ENCODE results near the gene PKP4. TPM values are rescaled to one million over a fixed set of nuclear protein-coding genes. Genes with fewer than 3 reads are reported as not detected.

PKP4 gene
- total RNA-seq, 1 donor from 2014 or later, result 112 TPM

DNA sequence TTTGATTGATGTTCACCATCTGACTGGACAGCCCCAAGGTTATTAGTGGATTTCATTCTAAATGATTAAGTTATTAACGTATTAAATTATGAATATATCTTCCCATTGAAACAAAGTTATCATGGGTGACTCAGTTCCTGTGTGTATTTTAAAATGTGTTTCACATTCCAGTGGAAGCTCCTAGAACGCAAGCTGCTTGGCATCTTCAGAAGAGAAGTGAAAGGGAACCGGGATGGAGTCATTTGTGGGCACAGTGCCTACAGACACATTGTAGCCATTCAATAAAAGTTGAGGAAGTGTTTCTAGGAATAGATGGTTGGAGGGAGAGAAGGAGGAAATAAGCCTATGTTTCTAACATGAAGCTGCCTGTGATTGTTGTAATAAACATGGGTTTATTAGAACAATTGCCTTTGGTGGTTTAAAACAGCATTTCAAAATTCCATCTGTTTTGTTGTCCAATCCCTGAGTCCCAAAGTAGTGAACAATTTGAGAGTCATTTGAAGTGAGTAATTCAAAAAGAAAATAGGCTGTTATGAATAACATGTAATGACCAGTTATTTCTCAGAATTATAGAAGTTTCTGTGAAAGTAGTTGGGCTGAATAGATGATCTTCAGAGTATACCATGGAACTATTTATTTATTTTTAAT lies 143.5 kb downstream of the PKP4 start:
- DNase-seq, result no peak

GRCh38 chr2:158602027-158602426 lies 145.3 kb downstream of the PKP4 start:
- no peak for DNase-seq

DNA sequence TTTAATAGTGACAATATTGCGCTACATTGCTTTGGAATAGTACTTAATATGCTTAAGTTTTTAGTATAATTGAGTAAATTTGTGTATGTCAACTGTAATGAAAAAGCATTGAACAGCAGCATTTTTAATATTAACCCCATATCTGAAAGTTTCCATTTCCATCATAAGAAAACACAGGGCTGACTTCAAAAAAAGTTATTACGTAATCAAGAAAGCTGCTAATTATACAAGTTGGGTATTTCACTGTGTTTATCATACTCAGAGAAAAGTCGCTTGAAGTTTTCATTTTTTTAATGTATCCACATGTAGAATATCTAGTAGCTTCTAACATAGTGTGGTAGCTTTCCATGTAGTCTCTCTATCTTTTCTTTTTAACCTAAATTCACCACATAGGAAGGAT lies 146.5 kb downstream of the PKP4 start:
- DNase-seq, result no peak

DNA sequence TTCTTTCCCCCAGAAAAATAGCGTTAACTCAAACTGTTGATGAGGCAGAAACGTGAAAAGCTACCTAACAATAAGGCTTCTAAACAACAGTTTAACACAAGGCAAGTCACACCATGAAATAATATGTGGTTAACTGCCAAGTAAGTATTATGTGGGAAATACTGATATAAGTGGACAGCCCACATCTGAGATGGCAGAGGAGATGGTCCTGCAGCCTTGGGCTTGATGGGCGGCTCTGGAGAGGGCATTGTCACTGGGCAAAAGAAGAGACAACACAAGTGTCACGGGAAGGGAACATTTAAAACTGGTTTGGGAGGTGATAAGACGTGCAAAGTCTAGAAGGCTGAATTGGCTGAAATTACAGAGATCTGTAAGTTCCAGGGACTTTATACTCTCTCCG lies 147.2 kb downstream of the PKP4 start:
- no peak for DNase-seq

- DNase-seq, result no peak
Observed at GRCh38 chr2:158610059-158610458, 153.3 kb downstream of the PKP4 start.

- no peak for DNase-seq
Observed at GRCh38 chr2:158616480-158617000, 159.8 kb downstream of the PKP4 start.

DNA sequence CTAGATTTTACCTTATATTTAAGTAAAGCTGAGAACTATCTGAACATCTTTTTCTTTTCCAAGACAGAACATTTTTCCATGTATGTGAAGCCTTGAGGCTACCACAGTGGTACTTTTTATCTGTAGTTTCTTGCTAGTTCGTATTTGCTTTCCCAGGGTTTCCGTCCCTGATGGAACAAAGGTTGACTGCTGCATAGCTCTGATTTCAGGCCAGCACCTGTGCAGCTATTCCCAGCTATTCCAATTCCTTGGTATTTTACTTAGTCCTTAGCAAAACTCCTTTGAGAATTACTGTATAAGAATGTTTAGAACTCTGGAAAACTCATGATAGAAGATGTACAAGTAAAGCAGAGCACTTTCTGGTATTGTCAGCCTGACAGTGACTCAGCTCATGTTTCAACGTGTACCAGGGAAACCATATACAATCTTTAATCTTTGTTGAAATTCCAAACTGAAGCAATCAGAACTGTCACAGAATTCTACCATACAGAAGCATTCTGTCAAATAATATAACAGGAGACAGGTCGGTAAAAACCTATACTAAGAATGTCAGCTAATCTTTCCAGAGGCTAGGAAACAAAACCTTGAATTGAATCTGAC lies 162.2 kb downstream of the PKP4 start:
- DNase-seq, result no peak

DNA sequence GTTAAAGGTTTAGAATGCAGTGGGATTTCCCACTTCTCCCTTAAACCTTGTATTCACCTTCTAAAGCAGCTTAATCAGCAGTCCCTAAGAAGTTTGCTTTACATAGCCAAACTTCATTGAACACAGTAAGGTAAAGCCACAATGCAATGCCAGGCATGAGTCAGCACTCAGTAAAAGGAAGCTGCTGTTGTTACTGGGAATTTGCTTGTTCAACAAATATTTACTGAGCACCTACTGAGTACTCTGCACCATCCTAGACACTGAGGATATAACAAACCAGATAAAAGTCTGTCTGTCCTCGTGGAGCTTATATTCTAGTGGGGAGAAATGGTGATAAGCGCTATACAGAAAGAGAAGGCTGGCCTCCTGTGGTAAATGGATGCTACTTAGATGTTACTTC lies 162.7 kb downstream of the PKP4 start:
- DNase-seq, result no peak

GRCh38 chr2:158620656-158621055 lies 163.9 kb downstream of the PKP4 start:
- no peak for DNase-seq

DNA sequence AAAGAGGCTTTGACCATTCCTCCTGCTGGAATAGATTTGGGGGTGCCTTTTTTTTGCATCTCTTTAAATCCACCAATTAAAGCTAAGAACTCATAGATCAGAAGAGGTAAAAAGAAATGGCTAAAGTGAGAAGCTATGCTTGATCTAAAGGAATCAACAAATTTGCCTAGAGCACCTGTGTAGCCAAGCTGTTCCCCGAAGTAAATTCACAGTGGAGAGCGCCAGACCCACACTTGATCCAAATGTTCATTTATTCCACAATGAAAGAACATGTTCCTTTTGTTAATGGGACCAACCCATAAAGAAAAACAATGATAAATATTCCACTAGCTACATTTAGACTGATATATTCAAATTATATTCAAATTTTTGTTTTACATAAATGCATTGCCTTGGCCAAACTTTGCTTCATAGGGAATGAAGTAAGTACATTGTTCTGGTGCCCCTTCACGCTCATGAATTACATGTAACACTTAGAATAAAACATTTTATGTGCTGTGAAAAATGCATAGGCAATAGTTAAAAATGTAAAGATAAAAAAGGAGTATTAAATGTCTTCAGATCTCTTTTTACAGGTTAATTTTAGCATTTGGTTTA lies 167.4 kb downstream of the PKP4 start:
- no peak for DNase-seq

DNA sequence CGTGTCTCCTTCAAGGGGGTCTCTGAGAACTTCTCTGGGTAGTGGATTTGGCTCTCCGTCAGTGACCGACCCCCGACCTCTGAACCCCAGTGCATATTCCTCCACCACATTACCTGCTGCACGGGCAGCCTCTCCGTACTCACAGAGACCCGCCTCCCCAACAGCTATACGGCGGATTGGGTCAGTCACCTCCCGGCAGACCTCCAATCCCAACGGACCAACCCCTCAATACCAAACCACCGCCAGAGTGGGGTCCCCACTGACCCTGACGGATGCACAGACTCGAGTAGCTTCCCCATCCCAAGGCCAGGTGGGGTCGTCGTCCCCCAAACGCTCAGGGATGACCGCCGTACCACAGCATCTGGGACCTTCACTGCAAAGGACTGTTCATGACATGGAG lies 168.2 kb downstream of the PKP4 start:
- no peak for DNase-seq

GRCh38 chr2:158629116-158629515 lies 172.4 kb downstream of the PKP4 start:
- no peak for DNase-seq

GRCh38 chr2:158633261-158633660 lies 176.5 kb downstream of the PKP4 start:
- DNase-seq, result no peak

DNA sequence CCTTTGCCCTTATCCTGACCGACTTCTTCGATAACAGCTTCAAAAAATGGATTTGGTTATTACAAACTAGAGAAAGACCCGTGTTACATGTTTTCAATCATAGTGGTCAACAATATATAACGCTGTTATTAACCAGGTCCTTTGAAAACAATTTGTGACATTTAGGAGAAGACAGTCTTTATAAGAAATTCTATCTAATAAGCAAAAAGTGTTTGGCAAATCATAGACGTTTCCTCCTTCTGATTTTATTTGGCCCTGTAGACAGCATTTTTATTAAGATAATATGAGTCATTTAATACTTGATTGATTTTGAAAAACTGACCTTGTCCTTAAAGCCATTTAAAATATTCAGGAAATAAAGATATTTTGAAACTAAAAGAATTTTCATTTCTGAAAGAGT lies 177.9 kb downstream of the PKP4 start:
- DNase-seq, result no peak

- DNase-seq, result no peak
Observed at GRCh38 chr2:158635961-158636601, 179.3 kb downstream of the PKP4 start.

GRCh38 chr2:158637357-158637756 lies 180.6 kb downstream of the PKP4 start:
- no peak for DNase-seq

DNA sequence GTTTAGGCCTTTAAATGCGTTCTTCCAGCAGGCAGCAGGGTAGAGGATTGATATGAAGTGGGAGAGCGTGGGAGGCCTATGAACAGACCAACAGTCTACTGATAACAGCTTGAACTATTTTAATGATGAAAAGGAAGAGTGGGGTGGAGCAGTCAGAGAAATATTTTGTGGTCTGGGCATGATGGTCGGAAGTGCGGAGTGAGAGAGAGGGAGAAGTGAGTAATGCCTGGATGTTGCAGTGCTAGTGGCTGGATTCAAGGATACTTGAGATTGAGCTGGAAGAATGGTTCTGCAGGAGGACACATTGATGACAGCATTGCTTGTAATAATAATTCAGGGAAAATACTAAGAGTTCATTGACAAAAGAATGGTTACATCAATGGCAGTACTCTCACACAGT lies 187.4 kb downstream of the PKP4 start:
- DNase-seq, result no peak

DNA sequence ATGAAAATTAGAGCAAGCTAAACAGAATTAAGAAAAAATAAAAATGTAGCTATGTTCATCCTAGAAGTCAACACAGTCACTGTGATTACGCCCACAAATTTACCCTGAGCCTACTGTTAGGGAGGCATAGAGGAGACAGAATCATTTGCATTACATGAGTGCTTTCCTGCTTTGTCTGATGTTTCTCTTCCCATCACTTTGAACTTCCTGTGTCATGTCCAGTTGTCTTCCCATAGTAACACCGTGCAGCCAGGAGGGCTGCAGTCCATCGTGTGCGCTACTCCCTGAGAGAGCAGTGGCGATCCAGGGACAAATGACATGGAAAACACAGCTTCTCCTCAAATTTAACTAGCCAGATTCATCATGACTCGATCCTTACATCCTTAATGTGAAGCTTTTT lies 188.5 kb downstream of the PKP4 start:
- DNase-seq, result no peak

DNA sequence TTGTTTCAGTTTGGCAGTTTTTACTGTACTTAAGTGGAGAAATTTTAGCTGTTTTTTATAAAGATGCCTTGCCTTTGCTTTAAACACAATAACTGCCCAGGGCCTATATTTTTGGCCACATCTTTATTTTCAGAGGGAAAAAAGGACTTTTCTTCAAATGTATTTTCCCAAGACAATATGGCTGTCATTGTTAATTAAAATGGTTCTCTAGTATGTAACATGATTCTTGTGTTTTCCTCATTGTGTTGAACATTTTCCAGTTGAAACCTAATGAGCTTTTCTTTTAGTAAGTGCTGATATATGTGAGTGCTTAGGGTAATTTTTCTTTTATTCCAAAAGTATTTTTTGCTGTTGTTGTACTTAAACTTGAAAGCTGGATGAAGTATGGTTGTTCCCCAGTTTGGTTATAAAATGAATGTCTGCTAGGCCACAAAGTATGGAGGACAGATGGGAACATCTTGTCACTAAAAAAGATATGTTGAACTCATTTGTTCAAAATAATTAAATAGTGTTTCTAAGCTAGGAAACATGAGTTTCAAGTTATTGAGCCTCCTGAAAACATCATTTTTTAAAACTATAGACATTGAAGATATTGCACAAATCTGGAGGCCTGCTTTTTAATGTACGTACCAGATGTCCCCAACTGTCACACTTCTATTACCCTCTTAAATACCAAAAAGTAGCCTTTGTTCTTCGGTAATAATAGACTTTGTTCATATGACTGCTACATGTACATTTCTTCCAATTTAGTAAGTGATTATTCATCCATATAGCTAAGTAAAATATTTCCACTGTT lies 190.9 kb downstream of the PKP4 start:
- DNase-seq, result no peak

- no peak for DNase-seq
Observed at GRCh38 chr2:158649846-158650245, 193.1 kb downstream of the PKP4 start.

GRCh38 chr2:158650646-158651357 lies 194.1 kb downstream of the PKP4 start:
- DNase-seq, result no peak

All from occipital lobe (tissue), 2 donors.